HG03139 (cell line): ENCODE results near the gene RTCA.
"Not testable (repeated sequence)": the region's sequence is repeated elsewhere in the genome, so short reads cannot be mapped to it uniquely, and the experiment has no call there.

Experiments used
- ATAC-seq: cut with Tn5 transposase; IDR thresholded peaks from one replicate; pipeline ENCODE4 v1.9.1; 2021; ENCODE audit not compliant: unreplicated experiment

The RTCA gene

DNA sequence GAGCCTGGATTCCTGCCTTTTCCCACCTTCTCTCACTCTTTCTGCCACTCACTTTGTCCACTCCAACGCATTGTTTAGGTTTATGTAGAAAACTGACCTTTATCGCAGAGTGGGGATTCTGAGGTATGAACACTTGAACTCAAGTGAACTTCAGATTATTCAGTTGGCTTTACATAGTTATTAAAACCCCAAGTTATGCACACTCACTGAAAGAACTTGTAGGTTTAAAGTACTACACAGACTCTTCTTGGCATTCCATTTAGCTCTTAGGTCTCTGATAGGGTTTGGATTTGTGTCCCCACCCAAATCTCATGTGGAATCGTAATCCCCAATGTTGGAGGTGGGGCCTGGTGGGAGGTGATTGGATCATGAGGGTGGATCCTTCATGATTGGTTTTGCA, 39.9 kb downstream of the RTCA start:
- no peak for ATAC-seq

GRCh38 chr1:100306735-100307313, 40.8 kb downstream of the RTCA start:
- ATAC-seq, result no peak

DNA sequence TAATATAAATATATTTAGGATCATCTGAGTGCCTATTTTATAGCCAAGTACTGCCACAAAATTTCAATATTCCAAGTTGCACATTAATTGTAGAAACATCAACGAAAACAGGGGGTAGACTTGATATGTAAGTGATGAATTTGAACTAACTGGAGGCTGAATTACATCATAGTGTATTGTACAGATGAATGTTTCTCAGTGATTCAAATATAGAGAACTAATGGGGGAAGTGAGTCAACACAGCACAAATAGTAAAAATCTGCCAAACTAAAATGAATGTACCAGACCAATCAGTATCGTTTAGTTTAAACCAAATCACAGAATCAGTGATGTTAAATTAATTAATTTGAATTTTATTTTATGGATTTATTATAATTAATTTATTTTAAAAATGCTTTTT, 42.8 kb downstream of the RTCA start:
- no peak for ATAC-seq

GRCh38 chr1:100309863-100310262, 43.8 kb downstream of the RTCA start:
- no peak for ATAC-seq

DNA sequence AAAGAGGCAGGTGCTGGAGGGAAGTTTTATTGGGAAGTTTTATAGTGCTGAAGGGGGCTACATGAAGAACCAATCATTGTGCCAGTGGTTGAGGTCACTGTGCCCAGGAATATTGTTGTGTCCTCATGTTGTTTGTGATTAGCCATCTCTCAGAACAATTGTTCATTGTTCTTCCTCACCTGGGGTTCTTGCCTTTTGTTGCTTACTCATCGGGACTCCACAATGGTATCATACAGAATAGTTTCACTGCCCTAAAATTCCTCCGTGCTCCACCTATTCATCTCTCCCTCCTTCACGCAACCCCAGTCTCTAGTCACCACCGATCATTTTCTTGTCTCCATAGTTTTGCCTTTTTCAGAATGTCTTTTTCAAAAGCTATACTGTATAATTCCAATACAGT, 47.4 kb downstream of the RTCA start:
- no peak for ATAC-seq

DNA sequence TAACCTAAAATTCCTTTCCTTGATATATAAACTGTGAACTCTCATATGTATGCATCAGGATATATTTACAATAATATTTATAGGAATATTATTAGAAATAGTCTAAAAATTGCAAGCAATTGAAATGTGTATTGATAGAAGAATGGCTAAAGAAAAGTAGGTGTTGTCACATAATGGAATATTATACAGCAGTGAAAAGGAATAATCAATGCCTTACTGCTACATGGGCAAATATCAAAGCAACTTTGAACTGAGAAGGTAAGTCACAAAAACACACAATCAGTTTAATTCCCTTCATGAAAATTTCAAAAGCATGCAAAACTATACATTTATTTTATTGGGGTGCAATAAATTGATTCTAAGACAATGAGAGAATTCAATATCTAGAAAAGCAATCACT, 50.6 kb downstream of the RTCA start:
- ATAC-seq, result no peak

GRCh38 chr1:100320311-100321099, 54.5 kb downstream of the RTCA start:
- ATAC-seq, result no peak

GRCh38 chr1:100321100-100321493, 55.1 kb downstream of the RTCA start:
- ATAC-seq, result no peak

GRCh38 chr1:100321506-100321905, 55.5 kb downstream of the RTCA start:
- no peak for ATAC-seq

DNA sequence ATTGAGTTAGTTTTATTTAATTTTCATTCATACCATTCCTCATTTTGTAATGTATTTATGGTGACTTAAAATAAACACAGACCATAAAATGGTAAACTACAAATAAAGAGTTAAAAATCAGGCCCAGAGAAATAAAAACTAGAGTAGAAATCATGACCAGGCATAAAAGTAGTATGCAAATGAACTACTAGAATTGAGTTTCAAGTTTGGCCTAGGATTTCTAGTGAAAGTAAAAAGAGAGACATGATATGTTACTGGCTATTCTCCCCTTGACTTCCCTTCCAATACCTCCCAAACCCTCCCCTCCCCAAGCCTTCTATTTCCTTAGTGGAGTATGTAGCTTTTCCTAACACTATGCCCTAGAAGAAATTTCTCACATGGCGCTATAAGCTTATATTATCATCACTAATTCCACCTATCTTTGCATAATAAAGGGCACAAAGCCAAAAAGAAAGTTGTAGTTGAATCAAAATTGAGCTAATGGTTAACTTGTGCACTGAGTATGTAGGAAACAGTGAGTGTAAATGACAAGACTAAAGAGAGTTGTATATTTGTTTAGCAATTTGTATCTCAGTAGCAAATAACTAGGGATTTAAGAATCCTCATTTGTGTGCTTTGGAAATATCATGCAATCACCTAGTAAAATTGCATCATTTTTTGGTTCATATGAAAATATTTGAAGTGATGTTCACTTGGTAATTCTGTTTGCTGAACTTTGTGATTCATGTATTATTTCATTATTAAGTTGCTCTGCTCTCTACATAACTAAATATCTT, 56.6 kb downstream of the RTCA start:
- ATAC-seq, result peak; percentile 57

DNA sequence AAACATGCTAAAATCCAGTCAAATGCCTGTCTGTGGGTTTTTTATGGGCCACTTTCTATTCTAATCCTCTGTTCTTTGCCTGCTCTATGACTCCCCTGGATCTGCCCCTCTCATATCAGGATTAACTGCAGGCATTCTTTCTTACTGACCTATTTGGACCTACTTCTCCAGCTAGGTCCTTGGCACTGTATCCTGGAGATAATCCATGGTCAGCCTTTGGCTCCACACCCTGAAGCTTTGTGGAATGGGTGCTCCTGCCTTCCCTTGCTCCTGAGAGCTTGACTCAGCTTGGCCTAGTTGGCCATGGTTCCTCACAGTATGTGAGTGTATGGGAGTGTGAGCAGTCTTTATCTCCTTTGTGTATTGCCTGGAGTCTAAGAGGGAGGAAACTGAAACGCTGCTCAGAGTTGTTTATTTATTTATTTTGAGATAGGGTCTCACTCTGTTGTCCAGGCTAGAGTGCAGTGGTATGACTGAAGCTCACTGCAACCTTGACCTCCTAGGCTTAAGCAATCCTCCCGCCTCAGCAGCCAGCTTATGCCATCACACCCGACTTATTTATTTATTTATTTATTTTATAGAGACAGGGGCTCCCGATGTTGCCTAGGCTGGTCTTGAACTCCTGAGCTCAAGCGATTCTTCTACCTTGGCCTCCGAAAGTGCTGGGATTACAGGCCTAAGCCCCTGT, 57.5 kb downstream of the RTCA start:
- no peak for ATAC-seq

- ATAC-seq, result no peak
Measured at GRCh38 chr1:100325415-100326324, 59.7 kb downstream of the RTCA start.

DNA sequence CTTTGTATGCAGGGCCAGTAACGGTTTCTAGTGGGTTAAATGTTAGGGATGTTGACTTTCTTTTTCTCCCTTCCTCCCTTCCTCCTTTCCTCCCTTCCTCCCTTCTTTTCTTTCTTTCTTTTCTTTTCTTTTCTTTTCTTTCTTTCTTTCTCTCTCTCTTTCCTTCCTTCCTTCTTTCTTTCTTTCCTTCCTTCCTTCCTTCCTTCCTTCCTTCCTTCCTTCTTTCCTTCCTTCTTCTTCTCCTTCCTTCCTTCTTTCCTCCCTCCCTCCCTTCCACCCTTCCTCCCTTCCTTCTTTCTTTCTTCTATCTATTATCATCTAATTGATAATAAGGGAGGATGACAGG, 60.3 kb downstream of the RTCA start:
- not testable (repeated sequence) for ATAC-seq

- no peak for ATAC-seq
Measured at GRCh38 chr1:100328133-100328532, 62.1 kb downstream of the RTCA start.

DNA sequence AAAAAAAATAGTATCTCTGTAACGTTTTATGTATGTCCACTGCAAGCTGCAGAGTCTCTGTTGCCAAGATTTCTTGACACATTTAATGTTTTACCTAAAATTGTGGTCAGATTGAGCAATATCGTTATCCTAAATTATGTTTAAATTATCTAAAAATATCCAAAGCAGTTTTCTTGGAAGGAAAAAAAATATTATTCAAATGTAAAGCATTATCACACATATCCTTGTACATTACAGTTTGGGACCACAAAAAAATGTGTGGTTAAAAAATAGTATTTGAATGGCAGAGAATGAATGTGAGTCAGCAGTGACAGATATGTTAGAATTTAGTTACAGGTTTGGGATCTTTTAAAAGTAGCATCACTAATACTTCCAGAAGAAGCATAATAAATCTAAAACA, 65.1 kb downstream of the RTCA start:
- not testable (repeated sequence) for ATAC-seq

GRCh38 chr1:100332331-100332730, 66.3 kb downstream of the RTCA start:
- no peak for ATAC-seq

- no peak for ATAC-seq
Measured at GRCh38 chr1:100335436-100335835, 69.4 kb downstream of the RTCA start.

- not testable (repeated sequence) for ATAC-seq
Measured at GRCh38 chr1:100337878-100338277, 71.9 kb downstream of the RTCA start.

GRCh38 chr1:100339735-100340134, 73.7 kb downstream of the RTCA start:
- ATAC-seq, result not testable (repeated sequence)

GRCh38 chr1:100340494-100340893, 74.5 kb downstream of the RTCA start:
- no peak for ATAC-seq
